GM18951 (cell line): Measurements from ENCODE around the gene SLC16A3.
"Not testable (repeated sequence)": the region's sequence is repeated elsewhere in the genome, so short reads cannot be mapped to it uniquely, and the experiment has no call there.

Experiments
- POLR2A ChIP-seq: IDR thresholded peaks from 4 replicates; pipeline ENCODE4 v1.6.1; 2011; ENCODE audit warnings: mild to moderate bottlenecking; ENCODE audit not compliant: insufficient read length, insufficient read depth; ENCODE audit errors: extremely low read depth
- in situ Hi-C: fragments of 300-500 bp; cut with MboI; formaldehyde crosslinking; loops from one replicate; pipeline ENCODE4 v1.12.0; 2022; ENCODE audit warnings: low sequenced_read_pairs, mixed read lengths, inconsistent platforms; ENCODE audit not compliant: unreplicated experiment

The SLC16A3 gene

DNA sequence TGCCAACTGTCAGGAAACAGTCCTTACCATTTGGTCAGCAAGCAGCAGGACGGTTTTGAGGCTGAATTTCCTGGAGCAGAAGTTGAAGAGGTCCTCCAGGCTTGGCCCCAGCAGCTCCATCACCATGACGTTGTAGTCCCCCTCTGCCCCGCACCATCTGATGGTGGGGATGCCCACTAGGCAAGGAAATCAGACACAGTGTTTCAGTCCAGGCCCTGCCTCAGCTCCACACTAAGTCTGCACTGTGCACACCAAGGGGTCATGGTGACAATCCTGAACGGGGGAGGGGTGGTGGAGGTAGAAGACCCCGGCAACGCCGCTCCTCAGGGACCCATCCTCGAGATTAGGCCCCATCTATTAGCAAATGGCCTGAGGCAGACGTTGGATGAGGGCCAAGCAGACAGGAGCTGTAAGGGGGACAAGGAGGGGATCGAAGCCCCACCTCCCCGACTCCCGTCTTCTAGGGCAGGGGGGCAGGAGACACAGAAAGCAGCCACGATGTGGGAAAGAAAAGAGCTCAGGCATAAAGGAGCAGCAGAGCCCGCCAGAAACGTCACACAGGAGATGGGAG lies 26.6 kb downstream of the SLC16A3 start:
- in situ Hi-C loops = no loop called here
- no peak for TF ChIP-seq POLR2A

DNA sequence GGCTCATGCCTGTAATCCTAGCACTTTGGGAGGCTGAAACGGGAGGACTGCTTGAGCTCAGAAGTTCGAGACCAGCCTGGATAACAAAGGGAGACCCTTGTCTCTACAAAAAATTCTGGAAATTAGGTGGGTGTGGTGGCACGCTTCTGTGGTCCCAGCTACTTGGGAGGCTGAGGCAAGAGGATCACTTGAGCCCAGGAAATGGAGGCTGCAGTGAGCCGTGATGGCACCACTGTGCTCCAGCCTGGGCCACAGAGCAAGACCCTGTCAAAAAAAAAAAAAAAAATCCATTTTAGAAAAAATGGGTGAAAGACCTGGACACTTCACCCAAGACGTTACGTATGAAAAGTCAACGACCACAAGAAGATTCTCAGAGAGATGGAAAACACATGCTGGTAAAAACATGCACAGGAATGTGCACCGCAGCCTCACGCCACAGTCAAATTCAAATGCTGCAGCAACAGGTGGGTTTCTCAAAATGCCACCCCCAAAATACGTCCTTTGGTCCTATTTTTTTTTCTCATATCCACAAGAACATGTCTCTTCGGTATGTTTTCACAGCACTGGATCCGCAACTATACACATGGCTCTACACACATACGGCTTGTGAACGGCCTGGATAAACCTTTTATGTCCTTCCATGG lies 27.5 kb downstream of the SLC16A3 start:
- in situ Hi-C loops = no loop called here
- TF ChIP-seq POLR2A = no peak

DNA sequence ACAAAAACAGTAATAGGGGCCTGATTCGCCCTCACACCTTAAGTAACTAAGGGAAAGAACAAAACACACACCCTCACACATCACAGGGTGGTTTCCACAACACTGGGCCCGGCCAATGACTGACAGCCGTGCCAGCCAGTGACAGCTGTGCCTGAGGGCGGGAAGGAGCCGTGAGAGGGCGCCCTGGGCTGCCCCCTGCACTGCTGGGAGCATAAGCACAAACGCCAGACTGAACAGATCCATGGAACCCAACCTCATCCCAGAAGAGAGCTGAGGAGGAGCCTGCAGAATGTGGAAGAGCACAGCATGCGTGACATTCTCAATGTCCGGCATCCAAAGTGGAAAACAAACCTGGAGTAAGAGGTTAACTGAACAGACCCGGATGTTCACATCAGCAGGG lies 28.6 kb downstream of the SLC16A3 start:
- in situ Hi-C loops = no loop called here
- no peak for TF ChIP-seq POLR2A

DNA sequence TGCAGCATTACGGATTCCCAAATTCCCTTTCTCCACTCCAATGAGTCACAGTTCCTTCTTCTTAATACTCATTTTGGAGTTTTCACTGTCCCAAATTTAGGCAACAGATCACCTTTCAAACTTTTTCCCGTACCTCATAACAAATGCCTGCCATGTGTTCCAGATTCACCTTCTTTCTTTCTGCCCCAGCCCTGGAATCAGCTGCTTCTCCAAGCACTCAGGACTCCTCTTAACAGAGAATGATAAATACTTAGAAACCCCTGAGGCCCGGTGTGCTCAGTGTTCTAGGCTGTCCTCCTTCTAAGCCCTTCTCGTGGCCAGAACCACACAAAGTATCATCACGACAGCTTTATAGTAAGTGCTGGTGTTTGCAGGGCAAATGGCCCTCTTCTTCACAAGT lies 29.7 kb downstream of the SLC16A3 start:
- TF ChIP-seq POLR2A = no peak
- in situ Hi-C loops = no loop called here

DNA sequence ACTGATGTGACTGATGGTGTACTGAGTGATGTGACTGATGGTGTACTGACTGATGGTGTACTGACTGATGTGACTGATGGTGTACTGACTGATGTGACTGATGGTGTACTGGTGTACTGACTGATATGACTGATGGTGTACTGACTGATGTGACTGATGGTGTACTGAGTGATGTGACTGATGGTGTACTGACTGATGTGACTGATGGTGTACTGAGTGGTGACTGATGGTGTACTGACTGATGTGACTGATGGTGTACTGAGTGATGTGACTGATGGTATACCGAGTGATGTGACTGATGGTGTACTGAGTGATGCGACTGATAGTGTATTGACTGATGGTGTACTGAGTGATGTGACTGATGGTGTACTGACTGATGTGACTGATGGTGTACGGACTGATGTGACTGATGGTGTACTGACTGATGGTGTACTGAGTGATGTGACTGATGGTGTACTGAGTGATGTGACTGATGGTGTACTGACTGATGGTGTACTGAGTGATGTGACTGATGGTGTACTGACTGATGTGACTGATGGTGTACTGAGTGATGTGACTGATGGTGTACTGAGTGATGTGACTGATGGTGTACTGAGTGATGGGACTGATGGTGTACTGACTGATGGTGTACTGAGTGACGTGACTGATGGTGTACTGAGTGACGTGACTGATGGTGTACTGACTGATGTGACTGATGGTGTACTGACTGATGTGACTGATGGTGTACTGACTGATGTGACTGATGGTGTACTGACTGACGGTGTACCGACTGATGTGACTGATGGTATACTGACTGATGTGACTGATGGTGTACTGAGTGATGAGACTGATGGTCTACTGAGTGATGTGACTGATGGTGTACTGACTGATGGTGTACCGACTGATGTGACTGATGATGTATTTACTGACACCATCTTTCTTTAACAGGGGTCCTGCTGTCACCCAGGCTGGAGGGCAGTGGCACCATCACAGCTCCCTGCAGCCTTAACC lies 31.4 kb downstream of the SLC16A3 start:
- in situ Hi-C loops = not testable (repeated sequence)

DNA sequence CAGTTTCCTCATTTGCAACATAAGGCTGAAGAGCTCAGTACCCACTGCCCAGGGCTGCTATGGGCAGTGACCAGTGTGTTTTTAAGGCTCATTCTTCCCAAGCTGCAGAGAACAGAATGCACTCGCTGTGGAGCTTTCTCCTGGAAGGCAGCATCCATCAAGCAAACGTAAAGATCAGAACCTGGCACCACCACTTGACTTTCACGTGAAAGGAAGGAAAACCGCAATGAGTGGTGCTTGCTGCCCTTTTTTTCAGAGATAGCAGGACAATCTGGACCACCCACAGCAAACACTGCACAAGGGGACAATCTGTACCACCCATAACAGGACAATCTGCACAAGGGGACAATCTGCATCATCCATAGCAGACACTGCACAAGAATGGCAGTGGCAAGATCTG lies 33.5 kb downstream of the SLC16A3 start:
- no peak for TF ChIP-seq POLR2A
- in situ Hi-C loops = no loop called here

DNA sequence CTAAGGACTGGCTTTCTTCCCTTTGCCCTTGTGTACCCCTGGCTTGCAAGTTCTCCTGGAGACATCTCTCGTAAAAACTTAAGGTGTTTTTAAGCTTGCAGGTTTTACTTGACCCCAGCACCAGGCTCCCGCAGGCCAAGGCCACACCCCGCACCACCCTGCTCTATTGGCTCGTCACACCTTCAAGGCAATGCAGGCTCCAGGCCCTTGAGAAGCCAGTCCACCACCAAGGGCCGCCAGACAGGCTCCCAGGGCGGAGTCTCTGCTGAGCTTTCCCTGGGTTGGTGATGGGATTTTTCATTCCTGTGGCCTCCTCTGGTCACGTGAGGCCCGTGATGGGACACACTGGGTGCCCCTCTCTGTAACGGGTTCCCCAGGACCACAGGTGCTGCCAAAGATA lies 34.8 kb downstream of the SLC16A3 start:
- in situ Hi-C loops = no loop called here
- TF ChIP-seq POLR2A = no peak

DNA sequence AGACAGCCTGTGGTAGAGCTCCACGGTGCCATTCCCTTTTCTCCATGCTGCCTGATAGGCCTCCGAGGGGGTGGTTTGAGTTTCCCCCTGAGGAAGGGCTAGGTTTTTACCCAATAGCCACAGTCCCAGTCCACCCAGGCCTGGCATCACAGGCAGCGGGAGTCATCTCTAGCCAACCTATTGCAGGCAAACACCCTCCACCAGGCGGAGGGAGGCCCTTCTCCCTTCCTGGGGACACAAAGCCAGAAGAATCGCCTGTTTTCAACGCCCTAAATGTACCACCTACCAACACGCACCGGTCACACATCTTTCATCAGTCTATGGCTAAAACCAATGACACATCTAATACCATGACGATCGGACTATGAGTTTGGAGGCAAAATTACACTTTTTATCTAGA lies 37.3 kb downstream of the SLC16A3 start:
- no peak for TF ChIP-seq POLR2A
- in situ Hi-C loops = no loop called here

DNA sequence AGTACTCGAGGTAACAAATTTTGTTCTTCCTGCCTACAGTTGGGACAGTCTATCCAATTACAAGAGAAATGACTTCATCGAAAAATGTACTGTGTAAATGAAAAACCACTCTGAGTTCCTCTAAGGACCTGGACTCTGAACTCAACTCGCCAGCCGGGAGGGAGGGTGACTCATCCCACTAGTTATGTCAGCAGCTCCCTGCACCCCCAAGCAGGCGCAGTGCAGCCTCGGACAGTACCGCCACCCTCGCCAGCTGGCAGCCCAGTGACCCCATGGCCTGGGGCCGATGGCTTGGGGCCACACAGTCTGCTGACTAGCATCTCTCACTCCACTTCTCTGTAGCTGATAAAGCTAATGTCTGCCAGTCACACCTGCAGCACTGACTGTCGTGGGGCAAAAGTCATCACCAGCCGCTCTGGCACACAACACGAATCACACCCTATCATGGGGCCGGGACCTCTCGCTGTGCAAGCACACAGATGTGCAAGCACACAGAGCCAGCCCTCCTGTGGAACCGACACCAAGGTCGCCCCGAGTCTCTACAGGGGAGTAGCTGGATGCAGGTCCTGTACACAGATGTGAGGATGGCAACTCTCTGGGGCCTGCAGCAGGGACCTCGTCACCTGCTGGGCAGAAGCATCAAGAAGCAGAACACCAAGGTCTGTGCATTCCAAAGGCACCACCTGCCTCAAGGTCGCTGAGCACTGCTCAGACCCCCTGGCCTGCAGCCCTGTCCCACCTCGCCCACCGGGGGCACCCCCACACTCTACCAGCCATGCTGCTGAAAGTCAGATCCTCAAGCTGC lies 38.9 kb downstream of the SLC16A3 start:
- TF ChIP-seq POLR2A = no peak
- in situ Hi-C loops = no loop called here

DNA sequence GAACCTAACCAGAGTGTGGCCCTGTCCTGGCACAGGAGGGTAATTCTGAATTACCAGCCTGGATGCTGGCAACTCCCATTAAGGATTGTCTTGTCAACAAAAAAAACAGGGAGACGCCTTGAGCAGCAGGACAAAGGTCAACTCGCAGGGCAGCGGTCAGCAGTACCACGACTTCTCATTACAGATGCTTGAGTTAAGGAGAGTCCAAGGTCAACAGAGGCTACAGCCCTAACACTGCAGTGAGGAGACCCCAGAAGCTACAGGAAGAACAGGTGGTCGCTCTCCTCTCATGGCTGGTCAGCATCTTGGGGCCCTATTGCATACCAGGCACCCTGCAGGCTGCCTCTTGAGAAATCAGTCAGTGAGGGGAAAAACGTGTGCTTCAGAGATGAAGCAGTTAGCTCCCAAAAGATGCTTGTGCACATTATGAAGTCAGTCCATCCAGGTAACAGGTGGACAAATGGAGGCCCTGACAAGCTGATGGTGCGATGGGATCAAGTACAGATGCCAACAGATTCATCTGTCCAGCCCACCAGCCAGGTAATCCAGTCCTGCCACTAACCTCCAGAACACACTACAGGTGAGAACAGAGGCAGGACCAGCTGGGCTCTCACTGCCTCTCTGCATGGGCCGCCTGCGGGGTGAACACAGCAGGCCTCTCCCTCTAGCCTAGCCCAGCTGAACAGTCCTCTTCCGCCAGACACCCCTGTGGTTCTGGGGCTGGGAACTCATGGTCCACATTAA lies 40.5 kb downstream of the SLC16A3 start:
- TF ChIP-seq POLR2A = no peak
- in situ Hi-C loops = no loop called here

DNA sequence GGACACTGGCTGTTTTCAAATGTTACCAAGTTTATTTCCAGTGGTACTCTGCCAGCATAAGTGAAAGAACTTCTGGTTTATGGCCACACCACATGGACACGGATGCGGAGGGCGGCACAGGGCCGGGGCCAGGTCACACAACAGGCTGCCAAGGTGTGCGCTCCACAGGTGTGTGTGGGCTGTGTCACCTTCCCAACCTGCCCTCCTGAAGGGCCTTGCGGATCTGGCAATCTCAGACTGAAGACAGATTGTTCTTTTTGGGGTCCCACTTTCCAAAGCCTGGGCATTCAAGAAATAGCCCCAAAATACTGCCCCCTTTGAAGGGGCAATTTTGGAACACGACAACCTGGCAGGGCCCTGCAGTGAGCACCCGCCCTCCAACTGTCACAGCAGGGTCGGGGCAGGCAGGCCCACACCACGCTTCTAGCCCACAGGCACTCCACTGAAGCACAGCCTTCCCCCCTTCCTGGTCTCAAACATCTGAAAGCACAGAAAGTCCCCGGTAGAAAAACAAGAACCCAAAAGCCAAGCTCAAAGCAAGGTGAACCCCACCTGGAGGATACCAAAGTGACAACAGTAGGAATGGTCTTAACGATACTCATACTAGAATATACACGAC lies 41.1 kb downstream of the SLC16A3 start:
- TF ChIP-seq POLR2A = no peak
- in situ Hi-C loops = no loop called here

DNA sequence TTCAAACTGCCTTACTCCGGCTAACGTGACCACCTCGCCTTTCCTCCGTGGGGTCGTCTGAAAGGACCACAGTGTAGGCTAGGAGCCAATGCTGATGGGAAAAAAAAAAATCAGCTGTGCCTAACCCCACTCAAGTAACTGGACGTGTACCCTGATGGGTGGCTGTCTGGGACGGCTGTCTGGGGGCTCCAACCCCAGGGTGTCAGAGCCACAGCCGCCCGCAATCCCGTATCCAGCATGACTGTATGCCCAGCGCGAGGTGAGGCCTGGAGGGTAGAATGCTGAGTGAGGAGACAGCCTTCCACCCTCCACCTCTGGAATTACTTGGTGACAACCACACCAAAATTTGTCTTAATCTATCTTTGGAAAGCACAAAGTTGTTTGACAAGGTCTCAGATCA lies 41.8 kb downstream of the SLC16A3 start:
- in situ Hi-C loops = no loop called here

More for the DNA sequence above, 41.8 kb downstream of the SLC16A3 start:
- TF ChIP-seq POLR2A = no peak
